Uterus (tissue), 2 donors: Measurements from ENCODE around the gene HIP1.

Experiments
- POLR2A ChIP-seq, 2 donors: fragments of 450-650 bp; IDR thresholded peaks; one replicate each; pipeline ENCODE4 v1.6.1; 2016; ENCODE audit warnings: antibody characterized with exemption in 2 of 2, mild to moderate bottlenecking in 1 of 2, moderate library complexity in 1 of 2
- TF ChIP-seq, protein P1 (sequence below), 4 experiments: fragments of 200-600 bp in 2 of 4; fragments of 450-650 bp in 2 of 4; sonication (generic) in 2 of 4; IDR thresholded peaks; one replicate each; pipeline ENCODE4 v1.5.1; 2016 to 2019; ENCODE audit warnings: antibody characterized with exemption in 4 of 4, mild to moderate bottlenecking in 2 of 4, moderate library complexity in 1 of 4

DNA sequence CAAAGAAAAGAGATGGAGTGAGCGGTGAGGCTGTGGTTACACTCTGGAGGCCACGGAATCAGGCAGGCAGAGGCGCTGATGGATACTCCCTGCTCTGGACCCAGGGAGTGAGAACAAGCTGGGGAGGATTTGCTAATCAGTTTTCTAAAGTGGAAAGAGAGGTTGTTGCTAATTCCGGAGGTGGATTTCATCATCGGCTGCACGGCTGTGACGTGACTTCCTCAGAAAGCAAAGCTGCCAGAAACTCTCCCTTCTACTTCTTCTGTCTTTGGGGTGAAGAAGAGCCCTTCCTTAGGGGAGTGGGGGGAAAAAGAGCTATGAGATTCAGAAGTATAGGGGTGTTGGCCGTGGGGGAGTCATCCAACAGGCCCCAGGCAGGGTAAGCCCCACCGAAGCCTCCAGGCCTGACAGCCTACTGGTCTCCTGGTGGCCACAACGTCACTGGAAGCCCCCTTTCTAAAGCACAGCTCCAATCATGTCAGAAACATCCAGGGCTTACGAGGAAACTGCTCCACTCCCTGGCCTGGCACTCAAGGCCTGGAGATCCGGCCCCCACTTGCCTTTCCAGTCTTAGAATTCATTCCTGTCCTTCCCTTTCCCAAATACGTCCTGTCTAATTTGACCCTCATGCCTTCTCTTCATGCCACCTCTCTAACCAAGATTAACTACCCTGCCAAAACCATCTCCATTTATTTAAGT is 114.5 kb downstream of the HIP1 start:
- TF ChIP-seq POLR2A (IDR thresholded peaks at IDR 0.05): no peak
- TF ChIP-seq, protein P1, sequence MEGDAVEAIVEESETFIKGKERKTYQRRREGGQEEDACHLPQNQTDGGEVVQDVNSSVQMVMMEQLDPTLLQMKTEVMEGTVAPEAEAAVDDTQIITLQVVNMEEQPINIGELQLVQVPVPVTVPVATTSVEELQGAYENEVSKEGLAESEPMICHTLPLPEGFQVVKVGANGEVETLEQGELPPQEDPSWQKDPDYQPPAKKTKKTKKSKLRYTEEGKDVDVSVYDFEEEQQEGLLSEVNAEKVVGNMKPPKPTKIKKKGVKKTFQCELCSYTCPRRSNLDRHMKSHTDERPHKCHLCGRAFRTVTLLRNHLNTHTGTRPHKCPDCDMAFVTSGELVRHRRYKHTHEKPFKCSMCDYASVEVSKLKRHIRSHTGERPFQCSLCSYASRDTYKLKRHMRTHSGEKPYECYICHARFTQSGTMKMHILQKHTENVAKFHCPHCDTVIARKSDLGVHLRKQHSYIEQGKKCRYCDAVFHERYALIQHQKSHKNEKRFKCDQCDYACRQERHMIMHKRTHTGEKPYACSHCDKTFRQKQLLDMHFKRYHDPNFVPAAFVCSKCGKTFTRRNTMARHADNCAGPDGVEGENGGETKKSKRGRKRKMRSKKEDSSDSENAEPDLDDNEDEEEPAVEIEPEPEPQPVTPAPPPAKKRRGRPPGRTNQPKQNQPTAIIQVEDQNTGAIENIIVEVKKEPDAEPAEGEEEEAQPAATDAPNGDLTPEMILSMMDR (IDR thresholded peaks at IDR 0.05): no peak
